Right lobe of liver (tissue), 4 donors: ENCODE results near the gene ALDH4A1.

Experiments
- CTCF ChIP-seq, 4 donors: fragments of 200-600 bp in 3 of 4; fragments of 450-650 bp in 1 of 4; IDR thresholded peaks; one replicate each; pipeline versions ENCODE4 v1.5.1 to v1.8.0; 2016 to 2022; ENCODE audit warnings: antibody characterized with exemption in 4 of 4, mild to moderate bottlenecking in 2 of 4
- POLR2A ChIP-seq: fragments of 450-650 bp; IDR thresholded peaks from one replicate; pipeline ENCODE4 v1.6.1; 2017; ENCODE audit warnings: antibody characterized with exemption, mild to moderate bottlenecking
- donor health status: DM: no; HTN: no; CAD: no.
- donor health status: DM: no; HTN: no; CAD: no.
- donor health status: DM: no; HTN: yes; CAD: no.

DNA sequence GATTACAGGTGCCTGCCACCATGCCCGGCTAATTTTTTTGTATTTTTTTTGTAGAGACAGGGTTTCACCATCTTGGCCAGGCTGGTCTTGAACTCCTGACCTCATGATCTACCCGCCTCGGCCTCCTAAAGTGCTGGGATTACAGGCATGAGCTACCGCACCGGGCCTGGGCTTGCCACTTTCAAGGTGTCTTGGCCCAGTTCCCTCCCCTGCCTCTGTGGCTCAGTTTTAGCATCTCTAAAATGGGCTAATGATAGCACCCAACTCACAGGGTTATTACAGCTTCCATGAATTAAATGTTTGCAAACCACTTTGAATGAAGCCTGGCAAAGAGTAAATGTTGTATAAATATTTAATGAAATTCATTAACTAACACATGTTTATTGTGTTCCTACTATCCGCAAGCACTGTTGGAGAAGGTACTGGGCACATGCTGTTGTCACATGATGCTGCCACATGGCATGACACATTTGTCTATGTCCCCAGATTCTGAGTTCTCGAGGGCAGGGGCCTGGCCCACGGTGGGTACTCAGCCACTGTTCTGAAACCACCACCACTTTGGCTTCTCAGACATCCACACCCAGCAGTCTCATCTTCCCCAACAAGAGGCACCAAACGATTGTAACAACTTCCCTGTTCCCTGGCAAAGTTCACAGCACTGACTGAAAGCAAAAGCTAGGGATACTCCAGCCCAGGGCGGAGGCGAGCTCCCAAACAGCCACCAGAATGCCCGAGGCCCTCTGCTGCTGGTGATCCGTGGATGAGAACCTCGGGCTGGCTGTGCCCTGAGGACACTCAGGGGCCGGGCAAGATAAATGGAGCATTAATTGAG is 44.4 kb upstream of the ALDH4A1 start:
- TF ChIP-seq CTCF (IDR thresholded peaks at IDR 0.05) = no peak
- TF ChIP-seq POLR2A = no peak
